ENCODE data around the gene PPFIA1.

The PPFIA1 gene

GRCh38 chr11:70270104-70270876 is at the start of gene PPFIA1:
TSS of gene PPFIA1 (plus strand) at chr11:70270690. CDS start at chr11:70272173, 1,483 bp downstream.
- DNase-seq, result peak; percentile 93

GRCh38 chr11:70220920-70221319 is 49.6 kb upstream of the PPFIA1 start:
- DNase-seq, result no peak

GRCh38 chr11:70225681-70226177 is 44.8 kb upstream of the PPFIA1 start:
- no peak for DNase-seq

GRCh38 chr11:70226183-70226582 is 44.3 kb upstream of the PPFIA1 start:
- no peak for DNase-seq

GRCh38 chr11:70226967-70227366 is 43.5 kb upstream of the PPFIA1 start:
- no peak for DNase-seq

- no peak for DNase-seq
Measured at GRCh38 chr11:70229737-70230136, 40.8 kb upstream of the PPFIA1 start.

- no peak for DNase-seq
Measured at GRCh38 chr11:70230151-70230839, 40.2 kb upstream of the PPFIA1 start.

- no peak for DNase-seq
Measured at GRCh38 chr11:70230840-70231710, 39.4 kb upstream of the PPFIA1 start.

GRCh38 chr11:70233034-70233433 is 37.5 kb upstream of the PPFIA1 start:
- no peak for DNase-seq

- DNase-seq, result peak; percentile 28
Measured at GRCh38 chr11:70233511-70233934, 37.0 kb upstream of the PPFIA1 start.

- DNase-seq, result no peak
Measured at GRCh38 chr11:70233962-70234361, 36.5 kb upstream of the PPFIA1 start.

- DNase-seq, result no peak
Measured at GRCh38 chr11:70240337-70240736, 30.2 kb upstream of the PPFIA1 start.

GRCh38 chr11:70241709-70242108 is 28.8 kb upstream of the PPFIA1 start:
- DNase-seq, result no peak

- no peak for DNase-seq
Measured at GRCh38 chr11:70242885-70243284, 27.6 kb upstream of the PPFIA1 start.

GRCh38 chr11:70243912-70244652 is 26.4 kb upstream of the PPFIA1 start:
- no peak for DNase-seq

- DNase-seq, result no peak
Measured at GRCh38 chr11:70244698-70245097, 25.8 kb upstream of the PPFIA1 start.

GRCh38 chr11:70246196-70246595 is 24.3 kb upstream of the PPFIA1 start:
- no peak for DNase-seq

- no peak for DNase-seq
Measured at GRCh38 chr11:70247042-70247709, 23.3 kb upstream of the PPFIA1 start.

- DNase-seq, result no peak
Measured at GRCh38 chr11:70247710-70248072, 22.8 kb upstream of the PPFIA1 start.

- DNase-seq, result no peak
Measured at GRCh38 chr11:70250876-70251658, 19.4 kb upstream of the PPFIA1 start.

Measured in NK-92 treated with Interleukin-12 subunit alpha and Interleukin-12 subunit beta, amount 100 ng/mL, for 24 hours (cell line).